Endodermal cell (in vitro differentiated cells): Measurements from ENCODE around the gene POU6F2. TPM values are rescaled to one million over a fixed set of nuclear protein-coding genes. Genes with fewer than 3 reads are reported as not detected.

Experiments
- DNase-seq: peaks from one replicate; pipeline ENCODE4 v3.0.0-alpha.2; 2017
- H3K27ac ChIP-seq: 2 replicates; pipeline ENCODE4 v1.5.1; 2013; ENCODE audit warnings: mild to moderate bottlenecking, low read depth, low read length, moderate library complexity
- H3K27me3 ChIP-seq: 2 replicates; pipeline ENCODE4 v1.6.1; 2013; ENCODE audit warnings: mild to moderate bottlenecking, low read length, moderate library complexity; ENCODE audit not compliant: insufficient read depth, control insufficient read depth, poor library complexity, severe bottlenecking
- H3K36me3 ChIP-seq: 2 replicates; pipeline ENCODE4 v1.7.0; 2013; ENCODE audit warnings: mild to moderate bottlenecking, low read length, moderate library complexity; ENCODE audit not compliant: control insufficient read depth, insufficient read depth
- H3K4me1 ChIP-seq: one replicate; pipeline ENCODE4 v1.7.0; 2013; ENCODE audit warnings: low read length; ENCODE audit not compliant: control insufficient read depth, insufficient read depth
- H3K4me3 ChIP-seq: 2 replicates; pipeline ENCODE4 v1.5.1; 2013; ENCODE audit warnings: mild to moderate bottlenecking, low read length, moderate library complexity
- H3K9ac ChIP-seq: 2 replicates; pipeline ENCODE4 v1.6.1; 2013; ENCODE audit warnings: mild to moderate bottlenecking, low read length, moderate library complexity; ENCODE audit not compliant: poor library complexity, severe bottlenecking; ENCODE audit errors: extremely low read depth
- H3K9me3 ChIP-seq: 2 replicates; pipeline ENCODE4 v1.6.1; 2013; ENCODE audit warnings: mild to moderate bottlenecking, low read length, moderate library complexity; ENCODE audit not compliant: control insufficient read depth
- H3K27ac Mint-ChIP-seq: 2 replicates; pipeline ENCODE4 v1.8.0; 2020; ENCODE audit warnings: mixed read lengths
- H3K27me3 Mint-ChIP-seq: 2 replicates; pipeline ENCODE4 v1.8.0; 2021; ENCODE audit warnings: mild to moderate bottlenecking, mixed read lengths; ENCODE audit not compliant: insufficient read depth
- H3K36me3 Mint-ChIP-seq: 2 replicates; pipeline ENCODE4 v1.8.0; 2020; ENCODE audit warnings: low read depth, mixed read lengths
- H3K4me1 Mint-ChIP-seq: 2 replicates; pipeline ENCODE4 v1.8.0; 2020; ENCODE audit warnings: mixed read lengths
- H3K4me3 Mint-ChIP-seq: 2 replicates; pipeline ENCODE4 v1.8.0; 2020; ENCODE audit warnings: mild to moderate bottlenecking, moderate library complexity, mixed read lengths
- H3K9me3 Mint-ChIP-seq: 2 replicates; pipeline ENCODE4 v1.8.0; 2020; ENCODE audit warnings: mild to moderate bottlenecking, mixed read lengths
- whole genome bisulfite sequencing, 2 experiments: methylation state at CpG; one replicate each; pipeline versions ENCODE4 v1.1.5 to v1.1.7; 2013; ENCODE audit warnings: missing lambda C conversion rate in 2 of 2, mixed read lengths in 1 of 2; ENCODE audit not compliant: insufficient coverage in 1 of 2, insufficient read length in 1 of 2; 5-methylcytosine and 5-hydroxymethylcytosine counted together
- total RNA-seq, 2 donors: library from RNA; stranded (reverse); fragmentation: NEBNext Ultra II Directional in 1 of 2; extraction: Animal tissue kit (Norgen Biotek cat#: 25700) in 1 of 2; gene quantifications; 2 replicates in 1 of 2; 3 replicates in 1 of 2; pipeline ENCODE4 v1.2.1, GENCODE V29; 2021
- TF ChIP-seq, protein P1 (sequence below): fragments of 200-600 bp; sonication (generic); conservative IDR thresholded peaks from 2 replicates; pipeline ENCODE4 v1.5.0; 2021; ENCODE audit warnings: antibody characterized with exemption, mild to moderate bottlenecking

POU6F2 gene
- total RNA-seq, 2 donors from 2014 or later: 6.0 to 10.0 TPM

- no peak overlapping the region for H3K4me3 ChIP-seq
- Mint-ChIP-seq H3K27me3 (no peaks in the 10 kb centered on the region), H3K4me1 (peaks cover 7% of the 10 kb centered on the region), H3K9me3 (no peaks in the 10 kb centered on the region), H3K27ac (no peak overlapping the region), H3K4me3 (no peak overlapping the region), H3K36me3 (no peaks in the 10 kb centered on the region)
- no peak for DNase-seq
- H3K27ac ChIP-seq: no peak overlapping the region
- H3K36me3 ChIP-seq: no peaks in the 10 kb centered on the region
- TF ChIP-seq, protein P1, sequence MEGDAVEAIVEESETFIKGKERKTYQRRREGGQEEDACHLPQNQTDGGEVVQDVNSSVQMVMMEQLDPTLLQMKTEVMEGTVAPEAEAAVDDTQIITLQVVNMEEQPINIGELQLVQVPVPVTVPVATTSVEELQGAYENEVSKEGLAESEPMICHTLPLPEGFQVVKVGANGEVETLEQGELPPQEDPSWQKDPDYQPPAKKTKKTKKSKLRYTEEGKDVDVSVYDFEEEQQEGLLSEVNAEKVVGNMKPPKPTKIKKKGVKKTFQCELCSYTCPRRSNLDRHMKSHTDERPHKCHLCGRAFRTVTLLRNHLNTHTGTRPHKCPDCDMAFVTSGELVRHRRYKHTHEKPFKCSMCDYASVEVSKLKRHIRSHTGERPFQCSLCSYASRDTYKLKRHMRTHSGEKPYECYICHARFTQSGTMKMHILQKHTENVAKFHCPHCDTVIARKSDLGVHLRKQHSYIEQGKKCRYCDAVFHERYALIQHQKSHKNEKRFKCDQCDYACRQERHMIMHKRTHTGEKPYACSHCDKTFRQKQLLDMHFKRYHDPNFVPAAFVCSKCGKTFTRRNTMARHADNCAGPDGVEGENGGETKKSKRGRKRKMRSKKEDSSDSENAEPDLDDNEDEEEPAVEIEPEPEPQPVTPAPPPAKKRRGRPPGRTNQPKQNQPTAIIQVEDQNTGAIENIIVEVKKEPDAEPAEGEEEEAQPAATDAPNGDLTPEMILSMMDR: no peak
- H3K9ac ChIP-seq: no peak overlapping the region
- H3K27me3 ChIP-seq: no peaks in the 10 kb centered on the region
- no peaks in the 10 kb centered on the region for H3K4me1 ChIP-seq
- H3K9me3 ChIP-seq: no peaks in the 10 kb centered on the region
- WGBS, 2 experiments: 67 to 91% methylated on average over 1 of the region's 2 CpGs
Measured at GRCh38 chr7:39091145-39091544, 113.4 kb downstream of the POU6F2 start.

GRCh38 chr7:39091774-39092173 lies 114.1 kb downstream of the POU6F2 start:
- Histone ChIP-seq H3K36me3 (no peaks in the 10 kb centered on the region), H3K4me1 (no peaks in the 10 kb centered on the region), H3K27me3 (no peaks in the 10 kb centered on the region), H3K27ac (no peak overlapping the region), H3K9ac (no peak overlapping the region), H3K9me3 (no peaks in the 10 kb centered on the region), H3K4me3 (no peak overlapping the region)
- Mint-ChIP-seq H3K9me3 (no peaks in the 10 kb centered on the region), H3K4me3 (no peak overlapping the region), H3K4me1 (peaks cover 3% of the 10 kb centered on the region), H3K36me3 (no peaks in the 10 kb centered on the region), H3K27ac (no peak overlapping the region), H3K27me3 (no peaks in the 10 kb centered on the region)
- DNase-seq: no peak
- TF ChIP-seq, protein P1: no peak
- 89 to 97% methylated on average over 4 to 5 of the region's 5 CpGs for WGBS, 2 experiments

DNA sequence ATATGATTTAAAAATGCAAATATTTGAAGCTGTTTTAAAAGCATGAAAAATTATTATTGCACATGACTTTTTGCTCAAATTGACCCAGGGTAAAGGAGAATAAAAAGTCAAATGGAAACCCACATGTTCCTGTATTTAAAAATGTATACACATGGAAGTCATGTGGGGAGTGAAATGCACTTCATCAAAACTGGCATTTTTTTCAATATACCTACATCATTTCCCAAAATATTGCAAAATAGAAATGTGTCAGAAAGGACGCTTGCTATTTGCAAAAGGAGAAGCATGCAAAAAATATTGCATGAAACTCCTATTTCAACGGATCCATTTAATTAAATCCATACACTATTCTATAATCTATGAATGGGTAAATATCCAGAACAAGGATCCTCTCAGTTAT lies 117.0 kb downstream of the POU6F2 start:
- no peaks in the 10 kb centered on the region for H3K36me3 Mint-ChIP-seq
- DNase-seq: no peak
- H3K9me3 Mint-ChIP-seq: no peaks in the 10 kb centered on the region
- no peak overlapping the region for H3K27ac Mint-ChIP-seq
- H3K4me1 Mint-ChIP-seq: no peaks in the 10 kb centered on the region
- Histone ChIP-seq H3K27me3 (no peaks in the 10 kb centered on the region), H3K27ac (no peak overlapping the region), H3K36me3 (no peaks in the 10 kb centered on the region), H3K4me3 (no peak overlapping the region), H3K9me3 (no peaks in the 10 kb centered on the region), H3K9ac (no peak overlapping the region), H3K4me1 (no peaks in the 10 kb centered on the region)
- H3K27me3 Mint-ChIP-seq: no peaks in the 10 kb centered on the region
- no peak overlapping the region for H3K4me3 Mint-ChIP-seq
- 97% methylated on average over 2 of the region's 2 CpGs; no CpG with 5 or more reads in 1 of the 2 experiments for WGBS, 2 experiments
- TF ChIP-seq, protein P1: no peak
